ENCODE measurements around the gene CTNND2. TPM values are rescaled to one million over a fixed set of nuclear protein-coding genes. Genes with fewer than 3 reads are reported as not detected.

The CTNND2 gene
- polyA plus RNA-seq, 1 of the 3 experiments (the other 2 are of a cell fraction) = not detected

DNA sequence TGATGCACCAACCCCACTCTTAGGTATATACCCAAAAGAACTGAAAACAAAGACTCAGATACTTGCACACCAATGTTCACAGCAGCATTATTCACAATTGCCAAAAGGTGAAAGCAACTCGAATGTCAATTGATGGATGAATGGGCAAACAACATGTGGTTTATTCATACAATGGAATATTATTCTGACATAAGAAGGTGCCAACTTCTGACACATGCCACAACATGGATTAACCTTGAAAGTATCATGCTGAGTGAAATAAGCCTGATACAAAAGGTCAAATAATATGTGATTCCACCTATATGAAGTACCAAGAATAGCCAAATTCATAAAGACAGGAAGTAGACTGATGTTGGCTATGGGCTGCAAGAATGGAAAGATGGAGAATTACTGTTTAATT is 35.0 kb downstream of the CTNND2 start:
- Histone ChIP-seq H3K4me1 (ENCODE audit: control insufficient read depth in 1 of 2, insufficient read depth in 2 of 2, low read depth in 1 of 2, low read length in 1 of 2) (no peaks in the 10 kb centered on the region), H3K4me3 (ENCODE audit: low read depth in 2 of 2, low read length in 1 of 2) (no peak overlapping the region), H3K9me3 (no peaks in the 10 kb centered on the region), H2AFZ (ENCODE audit: low read depth) (no peak overlapping the region), H3K36me3 (replicated peaks in 1 of 2; ENCODE audit: control insufficient read depth in 1 of 2, insufficient read depth in 2 of 2, low read length in 1 of 2) (no peaks in the 10 kb centered on the region), H3K79me2 (ENCODE audit: insufficient read depth) (no peaks in the 10 kb centered on the region), H3K4me2 (no peak overlapping the region), H4K20me1 (ENCODE audit: insufficient read depth) (no peaks in the 10 kb centered on the region), H3K27me3 (ENCODE audit: insufficient read depth) (no peaks in the 10 kb centered on the region), H3K9me2 (no peaks in the 10 kb centered on the region), H3F3A (replicated peaks; ENCODE audit: insufficient read depth) (no peaks in the 10 kb centered on the region), H3K27ac (ENCODE audit: low read depth in 2 of 2, low read length in 1 of 2) (no peak overlapping the region), H3K9ac (no peak overlapping the region)
- CTCF ChIA-PET = no interaction called here
- POLR2A ChIA-PET = no interaction called here
- WGBS (ENCODE audit: low lambda C conversion rate) = 3% methylated on average over 1 of the region's 1 CpG
- DNase-seq = no peak
- TF ChIP-seq ELF1 (IDR thresholded peaks at IDR 0.05) (no peak), TAF1 (IDR thresholded peaks at IDR 0.05; ENCODE audit: borderline replicate concordance, low read depth, low read length) (no peak), CHD2 (IDR thresholded peaks at IDR 0.05; ENCODE audit: low read length, partially characterized antibody) (no peak), REST (IDR thresholded peaks at IDR 0.05; ENCODE audit: low read depth, low read length) (no peak)
- TF ChIP-seq, protein P1, sequence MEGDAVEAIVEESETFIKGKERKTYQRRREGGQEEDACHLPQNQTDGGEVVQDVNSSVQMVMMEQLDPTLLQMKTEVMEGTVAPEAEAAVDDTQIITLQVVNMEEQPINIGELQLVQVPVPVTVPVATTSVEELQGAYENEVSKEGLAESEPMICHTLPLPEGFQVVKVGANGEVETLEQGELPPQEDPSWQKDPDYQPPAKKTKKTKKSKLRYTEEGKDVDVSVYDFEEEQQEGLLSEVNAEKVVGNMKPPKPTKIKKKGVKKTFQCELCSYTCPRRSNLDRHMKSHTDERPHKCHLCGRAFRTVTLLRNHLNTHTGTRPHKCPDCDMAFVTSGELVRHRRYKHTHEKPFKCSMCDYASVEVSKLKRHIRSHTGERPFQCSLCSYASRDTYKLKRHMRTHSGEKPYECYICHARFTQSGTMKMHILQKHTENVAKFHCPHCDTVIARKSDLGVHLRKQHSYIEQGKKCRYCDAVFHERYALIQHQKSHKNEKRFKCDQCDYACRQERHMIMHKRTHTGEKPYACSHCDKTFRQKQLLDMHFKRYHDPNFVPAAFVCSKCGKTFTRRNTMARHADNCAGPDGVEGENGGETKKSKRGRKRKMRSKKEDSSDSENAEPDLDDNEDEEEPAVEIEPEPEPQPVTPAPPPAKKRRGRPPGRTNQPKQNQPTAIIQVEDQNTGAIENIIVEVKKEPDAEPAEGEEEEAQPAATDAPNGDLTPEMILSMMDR (IDR thresholded peaks at IDR 0.05) = no peak

DNA sequence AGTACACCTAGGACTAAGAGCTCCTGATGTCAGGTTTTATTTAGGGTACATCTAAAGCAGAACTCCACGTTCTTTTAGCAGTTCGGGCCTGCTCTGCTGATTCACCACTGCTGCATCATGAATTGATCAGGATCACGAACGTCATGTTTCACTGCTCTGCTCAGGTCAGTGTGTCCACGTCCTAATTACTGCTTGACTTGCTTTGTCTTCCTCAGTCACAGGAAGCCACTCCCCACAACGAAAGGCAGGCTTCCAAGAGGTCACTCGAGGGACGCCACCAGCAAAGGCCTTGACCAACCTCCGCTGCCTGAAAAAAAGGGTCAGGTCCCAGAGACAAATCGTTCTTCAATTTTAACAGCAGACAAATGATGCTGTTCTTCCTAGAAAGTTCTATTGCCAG is 40.3 kb downstream of the CTNND2 start:
- WGBS (ENCODE audit: low lambda C conversion rate) = 20% methylated on average over 10 of the region's 10 CpGs
- no peaks in the 10 kb centered on the region for H3K9me3 ChIP-seq
- no peak overlapping the region for H3K9ac ChIP-seq
- no peaks in the 10 kb centered on the region for H4K20me1 ChIP-seq (ENCODE audit: insufficient read depth)
- TF ChIP-seq RCOR1 (IDR thresholded peaks at IDR 0.05; ENCODE audit: low read length) = no peak
- no peak for TF ChIP-seq SMC3 (IDR thresholded peaks at IDR 0.05; ENCODE audit: low read depth, low read length)
- TF ChIP-seq TEAD4 (IDR thresholded peaks at IDR 0.05; ENCODE audit: borderline replicate concordance, insufficient read depth) = no peak
- TF ChIP-seq GABPA (IDR thresholded peaks at IDR 0.05; ENCODE audit: low read depth) = no peak
- CTCF ChIA-PET = no interaction called here
- H2AFZ ChIP-seq (ENCODE audit: low read depth) = no peak overlapping the region
- H3K36me3 ChIP-seq (replicated peaks in 1 of 2; ENCODE audit: control insufficient read depth in 1 of 2, insufficient read depth in 2 of 2, low read length in 1 of 2) = no peaks in the 10 kb centered on the region
- H3K79me2 ChIP-seq (ENCODE audit: insufficient read depth) = no peaks in the 10 kb centered on the region
- H3K4me2 ChIP-seq = no peak overlapping the region
- H3K4me3 ChIP-seq (ENCODE audit: low read depth in 2 of 2, low read length in 1 of 2) = no peak overlapping the region
- POLR2A ChIA-PET = no interaction called here
- no peaks in the 10 kb centered on the region for H3K4me1 ChIP-seq (ENCODE audit: control insufficient read depth in 1 of 2, insufficient read depth in 2 of 2, low read depth in 1 of 2, low read length in 1 of 2)
- 0 out of 2 replicates have a peak, but pooled peaks cover 3% of the 10 kb centered on the region for H3K9me2 ChIP-seq
- DNase-seq = no peak
- H3K27me3 ChIP-seq (ENCODE audit: insufficient read depth) = no peaks in the 10 kb centered on the region
- no peaks in the 10 kb centered on the region for H3F3A ChIP-seq (replicated peaks; ENCODE audit: insufficient read depth)
- H3K27ac ChIP-seq (ENCODE audit: low read depth in 2 of 2, low read length in 1 of 2) = no peak overlapping the region

Data from SK-N-SH (cell line).